DOHH2 (cell line): ENCODE measurements around the gene KCTD10.
"Not testable (repeated sequence)": the region's sequence is repeated elsewhere in the genome, so short reads cannot be mapped to it uniquely, and the experiment has no call there.

Experiments used
- H3F3A ChIP-seq: fragments of 200-600 bp; sonication (generic), shearing (Covaris generic); 2 replicates; pipeline ENCODE4 v1.6.0; 2016; ENCODE audit warnings: antibody characterized with exemption, mild to moderate bottlenecking; ENCODE audit not compliant: control insufficient read depth, insufficient read depth
- H3K27ac ChIP-seq: fragments of 200-600 bp; sonication (generic); 2 replicates; pipeline ENCODE4 v1.5.1; 2014; ENCODE audit warnings: low read depth, mild to moderate bottlenecking, low read length, moderate library complexity
- H3K27me3 ChIP-seq: fragments of 200-600 bp; sonication (generic); 2 replicates; pipeline ENCODE4 v1.6.1; 2014; ENCODE audit warnings: mild to moderate bottlenecking, low read length, mixed read lengths; ENCODE audit not compliant: control insufficient read depth
- H3K36me3 ChIP-seq: fragments of 200-600 bp; sonication (generic); 2 replicates; pipeline ENCODE4 v1.6.1; 2014; ENCODE audit warnings: mild to moderate bottlenecking, low read length, moderate library complexity, mixed read lengths; ENCODE audit not compliant: control insufficient read depth
- H3K4me1 ChIP-seq: fragments of 200-600 bp; sonication (generic); 2 replicates; pipeline ENCODE4 v1.6.1; 2014; ENCODE audit warnings: mild to moderate bottlenecking, low read length, mixed read lengths; ENCODE audit not compliant: control insufficient read depth
- H3K4me2 ChIP-seq: fragments of 200-600 bp; sonication (generic); 2 replicates; pipeline ENCODE4 v1.6.0; 2014; ENCODE audit warnings: mild to moderate bottlenecking, low read length, moderate library complexity
- H3K4me3 ChIP-seq: fragments of 200-600 bp; sonication (generic); 2 replicates; pipeline ENCODE4 v1.5.1; 2014; ENCODE audit warnings: mild to moderate bottlenecking, low read length, mixed read lengths
- H3K79me2 ChIP-seq: fragments of 200-600 bp; sonication (generic); 2 replicates; pipeline ENCODE4 v1.6.1; 2014; ENCODE audit warnings: mild to moderate bottlenecking, low read length, mixed read lengths; ENCODE audit not compliant: control insufficient read depth
- H3K9me2 ChIP-seq: fragments of 200-600 bp; sonication (generic); replicated peaks from 2 replicates; pipeline ENCODE4 v1.6.1; 2014; ENCODE audit warnings: mild to moderate bottlenecking, low read length, mixed read lengths; ENCODE audit not compliant: control insufficient read depth
- H3K9me3 ChIP-seq: fragments of 200-600 bp; sonication (generic); 2 replicates; pipeline ENCODE4 v1.6.1; 2014; ENCODE audit warnings: antibody characterized with exemption, low read length, mixed read lengths; ENCODE audit not compliant: control insufficient read depth, insufficient read depth
- H4K20me1 ChIP-seq: fragments of 200-600 bp; sonication (generic); 2 replicates; pipeline ENCODE4 v1.6.0; 2014; ENCODE audit warnings: low read depth, mild to moderate bottlenecking, antibody characterized with exemption, low read length, moderate library complexity; ENCODE audit not compliant: control insufficient read depth, insufficient read depth
- CTCF ChIP-seq: fragments of 200-600 bp; sonication (generic); IDR thresholded peaks from one replicate; pipeline ENCODE4 v1.5.1; 2014; ENCODE audit warnings: antibody characterized with exemption, mild to moderate bottlenecking, low read depth, low read length; ENCODE audit not compliant: poor library complexity, severe bottlenecking
- EZH2phosphoT487 ChIP-seq: fragments of 200-600 bp; sonication (generic); IDR thresholded peaks from 2 replicates; pipeline ENCODE4 v1.6.1; 2017; ENCODE audit warnings: borderline replicate concordance, mild to moderate bottlenecking, antibody characterized with exemption, low read length, moderate library complexity, mixed read lengths

The KCTD10 gene

DNA sequence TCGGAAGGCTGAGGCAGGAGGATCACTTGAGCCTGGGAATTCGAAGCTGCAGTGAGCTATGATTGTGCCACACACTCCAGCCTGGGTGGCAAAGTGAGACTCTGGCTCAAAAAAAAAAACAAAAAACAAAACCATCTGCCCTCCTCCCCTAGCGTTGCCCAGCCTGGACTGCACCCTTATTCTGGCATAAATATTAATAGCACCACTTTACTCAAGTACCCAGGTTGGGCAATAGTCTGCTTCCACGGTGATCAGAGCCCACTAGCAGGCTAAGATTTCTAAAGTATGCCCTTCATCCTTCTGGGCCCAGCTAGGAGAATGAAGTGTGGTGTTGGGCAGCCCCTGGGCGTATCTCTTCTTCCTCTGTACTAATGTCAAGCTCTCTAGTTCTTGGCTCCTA lies 33.3 kb downstream of the KCTD10 start:
- Histone ChIP-seq H3K4me3 (no peak overlapping the region), H3K27me3 (no peaks in the 10 kb centered on the region), H3K27ac (no peak overlapping the region), H3F3A (no peaks in the 10 kb centered on the region), H3K9me3 (no peaks in the 10 kb centered on the region), H3K36me3 (peaks cover 7% of the 10 kb centered on the region; the same call in 1 of the 2 replicates), H3K79me2 (no peaks in the 10 kb centered on the region), H3K9me2 (no peaks in the 10 kb centered on the region), H3K4me2 (no peak overlapping the region), H3K4me1 (no peaks in the 10 kb centered on the region), H4K20me1 (0 out of 2 replicates have a peak, but pooled peaks cover 3% of the 10 kb centered on the region)
- TF ChIP-seq CTCF (no peak), EZH2phosphoT487 (no peak)

- H3F3A ChIP-seq: no peaks in the 10 kb centered on the region
- no peak overlapping the region for H3K27ac ChIP-seq
- TF ChIP-seq CTCF (no peak), EZH2phosphoT487 (no peak)
Observed at GRCh38 chr12:109440851-109441490, 36.1 kb downstream of the KCTD10 start.

DNA sequence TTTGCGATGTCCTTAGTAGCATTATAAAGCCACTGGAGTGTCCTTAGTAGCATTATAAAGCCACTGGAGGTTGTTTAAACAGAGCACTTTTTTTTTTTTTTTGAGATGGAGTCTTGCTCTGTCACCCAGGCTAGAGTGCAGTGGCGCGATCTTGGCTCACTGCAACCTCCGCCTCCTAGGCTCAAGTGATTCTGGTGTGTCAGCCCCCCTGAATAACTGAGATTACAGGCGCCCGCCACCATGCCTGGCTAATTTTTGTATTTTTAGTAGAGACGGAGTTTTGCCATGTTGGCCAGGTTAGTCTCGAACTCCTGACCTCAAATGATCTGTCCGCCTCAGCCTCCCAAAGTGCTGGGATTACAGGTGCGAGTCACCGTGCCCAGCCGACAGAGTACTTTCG lies 37.1 kb downstream of the KCTD10 start:
- H3K4me1 ChIP-seq, H3K9me3 ChIP-seq, H3K36me3 ChIP-seq, H3K79me2 ChIP-seq, H3K4me2 ChIP-seq, H3K27me3 ChIP-seq, H3F3A ChIP-seq, H3K4me3 ChIP-seq, H4K20me1 ChIP-seq, H3K9me2 ChIP-seq, H3K27ac ChIP-seq: not testable (repeated sequence)

More at GRCh38 chr12:109440851-109441490, 36.1 kb downstream of the KCTD10 start:
- no peaks in the 10 kb centered on the region for H4K20me1 ChIP-seq
- H3K4me3 ChIP-seq: no peak overlapping the region
- no peaks in the 10 kb centered on the region for H3K4me1 ChIP-seq
- H3K9me2 ChIP-seq: no peaks in the 10 kb centered on the region
- H3K9me3 ChIP-seq: no peaks in the 10 kb centered on the region
- no peak overlapping the region for H3K4me2 ChIP-seq
- no peaks in the 10 kb centered on the region for H3K27me3 ChIP-seq
- no peaks in the 10 kb centered on the region for H3K79me2 ChIP-seq
- H3K36me3 ChIP-seq: no peaks in the 10 kb centered on the region

- TF ChIP-seq EZH2phosphoT487: no peak
- TF ChIP-seq CTCF: no peak
- Histone ChIP-seq H3K9me3 (no peaks in the 10 kb centered on the region), H3K79me2 (no peaks in the 10 kb centered on the region), H3K4me1 (no peaks in the 10 kb centered on the region), H3F3A (no peaks in the 10 kb centered on the region), H3K4me2 (no peak overlapping the region), H3K27me3 (no peaks in the 10 kb centered on the region), H3K27ac (no peak overlapping the region), H3K9me2 (no peaks in the 10 kb centered on the region), H4K20me1 (no peaks in the 10 kb centered on the region), H3K36me3 (no peaks in the 10 kb centered on the region), H3K4me3 (no peak overlapping the region)
Observed at GRCh38 chr12:109439181-109439580, 37.9 kb downstream of the KCTD10 start.
